H1 (cell line): ENCODE results near the gene RPL19.

Experiments
- BACH1 ChIP-seq: IDR thresholded peaks from 2 replicates; pipeline ENCODE4 v1.6.1; 2012; ENCODE audit warnings: low read length, improper control_type of control experiment
- CHD2 ChIP-seq: IDR thresholded peaks from 2 replicates; pipeline ENCODE4 v1.6.1; 2012; ENCODE audit warnings: low read length, improper control_type of control experiment
- CHD7 ChIP-seq: fragments of 300-600 bp; sonication (generic); IDR thresholded peaks from 2 replicates; pipeline ENCODE4 v1.7.1; 2012; ENCODE audit warnings: low read length, moderate library complexity, mild to moderate bottlenecking, inconsistent platforms; ENCODE audit not compliant: insufficient replicate concordance
- CTCF ChIP-seq, 3 experiments: IDR thresholded peaks; 1 replicate in 2 of 3; 2 replicates in 1 of 3; pipeline versions ENCODE4 v1.5.1 to v1.6.1; 2011; ENCODE audit warnings: low read length in 3 of 3, mild to moderate bottlenecking in 3 of 3, inconsistent platforms in 2 of 3, low read depth in 1 of 3, moderate library complexity in 1 of 3; ENCODE audit not compliant: insufficient read depth in 1 of 3; ENCODE audit errors: control extremely low read depth in 1 of 3
- EP300 ChIP-seq, 2 experiments: IDR thresholded peaks; 1 replicate in 1 of 2; 2 replicates in 1 of 2; pipeline ENCODE4 v1.6.1; 2011 to 2012; ENCODE audit warnings: low read depth in 2 of 2, low read length in 2 of 2, mild to moderate bottlenecking in 2 of 2, borderline replicate concordance in 1 of 2, inconsistent platforms in 1 of 2, moderate library complexity in 1 of 2
- EZH2 ChIP-seq: fragments of 200-600 bp; sonication (generic); IDR thresholded peaks from 2 replicates; pipeline ENCODE4 v1.7.1; 2012; ENCODE audit warnings: low read depth, mild to moderate bottlenecking, moderate library complexity, low read length, inconsistent platforms; ENCODE audit not compliant: severe bottlenecking
- MAX ChIP-seq: IDR thresholded peaks from 2 replicates; pipeline ENCODE4 v1.6.1; 2012; ENCODE audit warnings: inconsistent platforms
- POLR2A ChIP-seq, 2 experiments: IDR thresholded peaks; 1 replicate in 1 of 2; 2 replicates in 1 of 2; pipeline ENCODE4 v1.6.1; 2011; ENCODE audit warnings: low read depth in 2 of 2, low read length in 2 of 2, mild to moderate bottlenecking in 2 of 2; ENCODE audit errors: control extremely low read depth in 1 of 2
- SP1 ChIP-seq: IDR thresholded peaks from 2 replicates; pipeline ENCODE4 v1.6.1; 2011; ENCODE audit warnings: low read depth, low read length
- SUZ12 ChIP-seq: fragments of 200-600 bp; sonication (generic); IDR thresholded peaks from 2 replicates; pipeline ENCODE4 v1.6.1; 2012; ENCODE audit warnings: mild to moderate bottlenecking, inconsistent platforms, low read length, moderate library complexity, mixed read lengths
- TAF1 ChIP-seq: IDR thresholded peaks from 2 replicates; pipeline ENCODE4 v1.6.1; 2011; ENCODE audit warnings: mild to moderate bottlenecking, low read depth, low read length
- TBP ChIP-seq: IDR thresholded peaks from 2 replicates; pipeline ENCODE4 v1.6.1; 2011; ENCODE audit warnings: low read depth, low read length, improper control_type of control experiment

- TF ChIP-seq POLR2A (IDR thresholded peaks at IDR 0.05; ENCODE audit: control extremely low read depth in 1 of 2, low read depth in 2 of 2, low read length in 2 of 2) (no peak), EZH2 (no peak), MAX (no peak), TAF1 (no peak), CHD7 (no peak), EP300 (IDR thresholded peaks at IDR 0.05; ENCODE audit: borderline replicate concordance in 1 of 2, low read depth in 2 of 2, low read length in 2 of 2) (no peak), BACH1 (no peak), TBP (no peak), CTCF (IDR thresholded peaks at IDR 0.05; ENCODE audit: control extremely low read depth in 1 of 3, insufficient read depth in 1 of 3, low read depth in 1 of 3, low read length in 3 of 3) (no peak), CHD2 (no peak), SP1 (no peak), SUZ12 (no peak)
Measured at GRCh38 chr17:39208136-39208535, 8.1 kb downstream of the RPL19 start.
